Measurements from ENCODE around the gene EHBP1. TPM values are rescaled to one million over a fixed set of nuclear protein-coding genes. Genes with fewer than 3 reads are reported as not detected.

EHBP1 gene
- total RNA-seq, 2 donors from 2014 or later: 34.6 to 49.8 TPM

DNA sequence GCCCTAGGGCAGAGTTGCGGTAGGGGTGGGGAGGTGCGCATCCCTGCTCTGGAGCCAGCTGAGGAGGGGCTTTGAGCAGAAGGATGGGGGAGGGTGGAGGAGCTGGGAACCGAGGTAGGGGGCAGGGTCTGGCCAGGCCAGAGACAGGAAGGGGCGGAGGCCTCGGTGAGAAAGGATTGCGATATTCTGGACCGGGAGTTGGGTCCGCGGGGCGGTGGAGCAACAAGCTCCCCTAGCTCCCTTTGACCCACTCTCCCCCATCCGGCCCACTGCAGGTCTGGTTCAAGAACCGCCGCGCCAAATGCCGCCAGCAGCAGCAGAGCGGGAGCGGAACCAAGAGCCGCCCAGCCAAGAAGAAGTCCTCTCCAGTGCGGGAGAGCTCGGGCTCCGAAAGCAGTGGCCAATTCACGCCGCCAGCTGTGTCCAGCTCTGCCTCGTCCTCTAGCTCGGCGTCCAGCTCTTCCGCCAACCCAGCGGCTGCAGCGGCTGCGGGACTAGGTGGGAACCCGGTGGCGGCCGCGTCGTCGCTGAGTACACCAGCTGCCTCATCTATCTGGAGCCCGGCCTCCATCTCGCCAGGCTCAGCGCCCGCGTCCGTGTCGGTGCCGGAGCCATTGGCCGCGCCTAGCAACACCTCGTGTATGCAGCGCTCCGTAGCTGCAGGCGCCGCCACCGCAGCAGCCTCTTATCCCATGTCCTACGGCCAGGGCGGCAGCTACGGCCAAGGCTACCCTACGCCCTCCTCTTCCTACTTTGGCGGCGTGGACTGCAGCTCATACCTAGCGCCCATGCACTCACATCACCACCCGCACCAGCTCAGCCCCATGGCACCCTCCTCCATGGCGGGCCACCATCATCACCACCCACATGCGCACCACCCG, 350.0 kb downstream of the EHBP1 start:
- Mint-ChIP-seq H3K9me3 (peaks cover 3% of the 10 kb centered on the region), H3K36me3 (ENCODE audit: low read depth) (peaks cover 44% of the 10 kb centered on the region), H3K4me1 (peaks cover 54% of the 10 kb centered on the region), H3K27me3 (ENCODE audit: insufficient read depth) (peaks cover 98% of the 10 kb centered on the region), H3K4me3 (peak overlapping the region; percentile 78), H3K27ac (no peak overlapping the region)
- peak overlapping the region; percentile 53 for H3K4me3 ChIP-seq (ENCODE audit: low read length)
- no peak overlapping the region for H3K27ac ChIP-seq (ENCODE audit: low read depth, low read length)
- H3K4me1 ChIP-seq (ENCODE audit: control insufficient read depth, insufficient read depth, low read length): no peaks in the 10 kb centered on the region
- H3K36me3 ChIP-seq (ENCODE audit: control insufficient read depth, insufficient read depth, low read length): no peaks in the 10 kb centered on the region
- no peak for TF ChIP-seq CTCF (conservative IDR thresholded peaks at IDR 0.05)
- 10 to 14% methylated on average over 23 to 63 of the region's 63 CpGs for WGBS, 2 experiments (ENCODE audit: insufficient coverage in 1 of 2, insufficient read length in 1 of 2)
- no peak overlapping the region for H3K9ac ChIP-seq (ENCODE audit: extremely low read depth, low read length, poor library complexity, severe bottlenecking)
- H3K27me3 ChIP-seq (ENCODE audit: control insufficient read depth, insufficient read depth, low read length, poor library complexity, severe bottlenecking): peaks cover 98% of the 10 kb centered on the region
- peak; percentile 77 for DNase-seq
- H3K9me3 ChIP-seq (ENCODE audit: control insufficient read depth, low read length): peaks cover 5% of the 10 kb centered on the region

- DNase-seq: peak; percentile 71
- Histone ChIP-seq H3K9ac (ENCODE audit: extremely low read depth, low read length, poor library complexity, severe bottlenecking) (no peak overlapping the region), H3K9me3 (ENCODE audit: control insufficient read depth, low read length) (peaks cover 5% of the 10 kb centered on the region), H3K27ac (ENCODE audit: low read depth, low read length) (no peak overlapping the region), H3K27me3 (ENCODE audit: control insufficient read depth, insufficient read depth, low read length, poor library complexity, severe bottlenecking) (peaks cover 99% of the 10 kb centered on the region), H3K4me3 (ENCODE audit: low read length) (no peak overlapping the region), H3K4me1 (ENCODE audit: control insufficient read depth, insufficient read depth, low read length) (no peaks in the 10 kb centered on the region), H3K36me3 (ENCODE audit: control insufficient read depth, insufficient read depth, low read length) (no peaks in the 10 kb centered on the region)
- Mint-ChIP-seq H3K4me1 (peaks cover 54% of the 10 kb centered on the region), H3K27me3 (ENCODE audit: insufficient read depth) (peaks cover 99% of the 10 kb centered on the region), H3K4me3 (peak overlapping the region; percentile 78), H3K9me3 (peaks cover 3% of the 10 kb centered on the region), H3K36me3 (ENCODE audit: low read depth) (peaks cover 44% of the 10 kb centered on the region), H3K27ac (no peak overlapping the region)
- 15 to 26% methylated on average over 14 to 49 of the region's 49 CpGs for WGBS, 2 experiments (ENCODE audit: insufficient coverage in 1 of 2, insufficient read length in 1 of 2)
- no peak for TF ChIP-seq CTCF (conservative IDR thresholded peaks at IDR 0.05)
These were observed 350.9 kb downstream of the EHBP1 start for GRCh38 chr2:63056107-63057050.

All from endodermal cell (in vitro differentiated cells).